Neural cell (in vitro differentiated cells): ENCODE measurements around the gene FOXK1. TPM values are rescaled to one million over a fixed set of nuclear protein-coding genes. Genes with fewer than 3 reads are reported as not detected.
A peak's percentile ranks its signal among the peaks of the same experiment; 100 is the strongest.

Experiments used
- H2AFZ ChIP-seq: fragments of 200-600, 300-800 bp; sonication (generic), shearing (Covaris generic); 2 replicates; pipeline ENCODE4 v1.6.0; 2014; ENCODE audit warnings: low read depth, mild to moderate bottlenecking, antibody characterized with exemption, low read length, moderate library complexity
- H3F3A ChIP-seq: fragments of 200-600 bp; shearing (Covaris generic); 2 replicates; pipeline ENCODE4 v1.6.1; 2016; ENCODE audit warnings: mild to moderate bottlenecking, moderate library complexity, mixed read lengths, antibody characterized with exemption, low read length; ENCODE audit not compliant: insufficient read depth, poor library complexity, severe bottlenecking
- H3K27ac ChIP-seq: fragments of 200-600, 300-800 bp; sonication (generic), shearing (Covaris generic); 2 replicates; pipeline ENCODE4 v1.5.1; 2014; ENCODE audit warnings: mild to moderate bottlenecking, low read length, moderate library complexity
- H3K27me3 ChIP-seq: fragments of 300-800, 200-600 bp; sonication (generic), shearing (Covaris generic); 2 replicates; pipeline ENCODE4 v1.6.0; 2014; ENCODE audit warnings: mild to moderate bottlenecking, low read depth, low read length, moderate library complexity; ENCODE audit not compliant: insufficient read depth
- H3K36me3 ChIP-seq: fragments of 300-800, 200-600 bp; sonication (generic), shearing (Covaris generic); 2 replicates; pipeline ENCODE4 v1.5.1; 2014; ENCODE audit warnings: mild to moderate bottlenecking, antibody characterized with exemption, low read length, moderate library complexity; ENCODE audit not compliant: insufficient read depth
- H3K4me2 ChIP-seq: fragments of 300-800, 200-600 bp; sonication (generic), shearing (Covaris generic); 2 replicates; pipeline ENCODE4 v1.6.0; 2014; ENCODE audit warnings: mild to moderate bottlenecking, low read length
- H3K4me3 ChIP-seq: fragments of 300-800, 200-600 bp; sonication (generic), shearing (Covaris generic); 2 replicates; pipeline ENCODE4 v1.5.1; 2014; ENCODE audit warnings: mild to moderate bottlenecking, low read length, moderate library complexity
- H3K79me2 ChIP-seq: fragments of 200-600 bp; shearing (Covaris generic); replicated peaks from 2 replicates; pipeline ENCODE4 v1.6.0; 2014; ENCODE audit warnings: mild to moderate bottlenecking, low read length, moderate library complexity; ENCODE audit not compliant: insufficient read depth
- H3K9ac ChIP-seq: fragments of 300-800, 200-600 bp; sonication (generic), shearing (Covaris generic); 2 replicates; pipeline ENCODE4 v1.6.1; 2016; ENCODE audit warnings: mild to moderate bottlenecking, low read length, mixed read lengths
- H3K9me2 ChIP-seq: fragments of 200-600 bp; shearing (Covaris generic); 2 replicates; pipeline ENCODE4 v1.6.1; 2016; ENCODE audit warnings: mild to moderate bottlenecking, low read length, mixed read lengths; ENCODE audit not compliant: insufficient read depth
- H3K9me3 ChIP-seq: fragments of 200-600, 300-800 bp; sonication (generic), shearing (Covaris generic); 2 replicates; pipeline ENCODE4 v1.6.1; 2016; ENCODE audit warnings: mild to moderate bottlenecking, mixed run types, low read length, moderate library complexity, mixed read lengths
- H4K20me1 ChIP-seq: fragments of 200-600 bp; shearing (Covaris generic); 2 replicates; pipeline ENCODE4 v1.6.1; 2016; ENCODE audit warnings: mild to moderate bottlenecking, mixed run types; ENCODE audit not compliant: insufficient read depth
- CTCF ChIP-seq: fragments of 450-650 bp; IDR thresholded peaks from 2 replicates; pipeline ENCODE4 v1.5.1; 2014; ENCODE audit warnings: antibody characterized with exemption, mild to moderate bottlenecking, moderate library complexity; ENCODE audit not compliant: poor library complexity, severe bottlenecking
- EP300 ChIP-seq: fragments of 450-650 bp; conservative IDR thresholded peaks from 2 replicates; pipeline ENCODE4 v1.6.1; 2014; ENCODE audit warnings: antibody characterized with exemption, mild to moderate bottlenecking, moderate library complexity; ENCODE audit not compliant: poor library complexity, severe bottlenecking
- EZH2 ChIP-seq: fragments of 200-600, 300-800 bp; shearing (Covaris generic), sonication (generic); IDR thresholded peaks from 2 replicates; pipeline ENCODE4 v1.6.1; 2014; ENCODE audit warnings: antibody characterized with exemption, low read length, borderline replicate concordance, mild to moderate bottlenecking; ENCODE audit not compliant: insufficient read depth, poor library complexity, severe bottlenecking
- MXI1 ChIP-seq: fragments of 450-650 bp; conservative IDR thresholded peaks from 2 replicates; pipeline ENCODE4 v1.6.1; 2014; ENCODE audit warnings: antibody characterized with exemption, mild to moderate bottlenecking; ENCODE audit not compliant: poor library complexity, severe bottlenecking
- POLR2AphosphoS5 ChIP-seq: IDR thresholded peaks from 2 replicates; pipeline ENCODE4 v1.6.1; 2012
- RAD21 ChIP-seq: fragments of 450-650 bp; conservative IDR thresholded peaks from 2 replicates; pipeline ENCODE4 v1.6.1; 2014; ENCODE audit warnings: antibody characterized with exemption, mild to moderate bottlenecking, moderate library complexity
- REST ChIP-seq: IDR thresholded peaks from 2 replicates; pipeline ENCODE4 v1.6.1; 2012; ENCODE audit warnings: borderline replicate concordance
- SMC3 ChIP-seq: fragments of 450-650 bp; conservative IDR thresholded peaks from 2 replicates; pipeline ENCODE4 v1.6.1; 2014; ENCODE audit warnings: antibody characterized with exemption, mild to moderate bottlenecking, moderate library complexity; ENCODE audit not compliant: poor library complexity
- TAF1 ChIP-seq: IDR thresholded peaks from 2 replicates; pipeline ENCODE4 v1.6.1; 2012; ENCODE audit warnings: low read depth
- polyA plus RNA-seq: library from polyadenylated mRNA; depleted of rRNA; stranded (reverse); fragments of >200 nt; gene quantifications from 2 replicates; pipeline ENCODE4 v1.2.3, GENCODE V29; 2014

Gene FOXK1
- polyA plus RNA-seq, 1 donor from 2014 or later = 7.4 TPM

GRCh38 chr7:4648111-4648510 is 34.0 kb upstream of the FOXK1 start:
- Histone ChIP-seq H3K4me3 (no peak overlapping the region), H3K36me3 (no peaks in the 10 kb centered on the region), H3K79me2 (no peaks in the 10 kb centered on the region), H3K4me2 (no peak overlapping the region), H3K9me3 (no peaks in the 10 kb centered on the region), H3K27ac (no peak overlapping the region), H3K27me3 (no peaks in the 10 kb centered on the region), H2AFZ (no peak overlapping the region), H3K9me2 (no peaks in the 10 kb centered on the region), H4K20me1 (no peaks in the 10 kb centered on the region), H3K9ac (no peak overlapping the region), H3F3A (peaks cover 8% of the 10 kb centered on the region)
- TF ChIP-seq EZH2 (no peak), MXI1 (no peak), POLR2AphosphoS5 (no peak), EP300 (no peak), CTCF (no peak), REST (no peak), RAD21 (no peak), SMC3 (no peak), TAF1 (no peak)

GRCh38 chr7:4650433-4651047 is 31.6 kb upstream of the FOXK1 start:
- Histone ChIP-seq H4K20me1 (no peaks in the 10 kb centered on the region), H3K4me2 (no peak overlapping the region), H3K9me2 (no peaks in the 10 kb centered on the region), H3K4me3 (no peak overlapping the region), H3K27me3 (no peaks in the 10 kb centered on the region), H3K9ac (peak overlapping the region; percentile 72), H2AFZ (peak overlapping the region; percentile 75), H3K79me2 (no peaks in the 10 kb centered on the region), H3K27ac (peak overlapping the region; percentile 81), H3F3A (peaks cover 8% of the 10 kb centered on the region), H3K36me3 (no peaks in the 10 kb centered on the region), H3K9me3 (no peaks in the 10 kb centered on the region)
- no peak for TF ChIP-seq RAD21
- TF ChIP-seq EP300 = no peak
- no peak for TF ChIP-seq CTCF
- TF ChIP-seq POLR2AphosphoS5 = no peak
- TF ChIP-seq TAF1 = no peak
- TF ChIP-seq MXI1 = peak; percentile 15
